ENCODE results near the gene POU6F2. TPM values are rescaled to one million over a fixed set of nuclear protein-coding genes. Genes with fewer than 3 reads are reported as not detected.

The POU6F2 gene
- total RNA-seq, 1 experiment from 2014 or later = not detected

GRCh38 chr7:39252916-39253315, 275.2 kb downstream of the POU6F2 start:
- BruUV-seq (replicated peaks) = no TSS peak
- Histone ChIP-seq H3K4me3 (ENCODE audit: low read depth, low read length, poor library complexity, severe bottlenecking) (no peak overlapping the region), H3K4me1 (ENCODE audit: insufficient read depth, low read length, poor library complexity, severe bottlenecking) (no peaks in the 10 kb centered on the region), H3K9me3 (ENCODE audit: low read depth, low read length, poor library complexity, severe bottlenecking) (no peaks in the 10 kb centered on the region), H3K27me3 (replicated peaks; ENCODE audit: insufficient read depth, low read depth, low read length, poor library complexity) (peaks cover 52% of the 10 kb centered on the region), H3K36me3 (ENCODE audit: insufficient read depth, low read length, poor library complexity, severe bottlenecking) (no peaks in the 10 kb centered on the region), H3K27ac (ENCODE audit: low read depth, low read length, poor library complexity, severe bottlenecking) (no peak overlapping the region)
- POLR2A ChIA-PET (ENCODE audit: low non-redundant PET) = no interaction called here
- TF ChIP-seq EZH2 (IDR thresholded peaks at IDR 0.05; ENCODE audit: borderline replicate concordance, low read depth, low read length, poor library complexity, severe bottlenecking) (no peak), CTCF (conservative IDR thresholded peaks at IDR 0.05; ENCODE audit: low read depth, low read length) (no peak)
- no peak for DNase-seq (ENCODE audit: low spot score)
- CTCF ChIA-PET = no interaction called here
- intact Hi-C loops (cut with micrococcal nuclease; ENCODE audit: unreplicated experiment) = no loop called here

- Histone ChIP-seq H3K36me3 (ENCODE audit: insufficient read depth, low read length, poor library complexity, severe bottlenecking) (no peaks in the 10 kb centered on the region), H3K4me3 (ENCODE audit: low read depth, low read length, poor library complexity, severe bottlenecking) (no peak overlapping the region), H3K4me1 (ENCODE audit: insufficient read depth, low read length, poor library complexity, severe bottlenecking) (no peaks in the 10 kb centered on the region), H3K27ac (ENCODE audit: low read depth, low read length, poor library complexity, severe bottlenecking) (no peak overlapping the region), H3K9me3 (ENCODE audit: low read depth, low read length, poor library complexity, severe bottlenecking) (no peaks in the 10 kb centered on the region), H3K27me3 (replicated peaks; ENCODE audit: insufficient read depth, low read depth, low read length, poor library complexity) (peaks cover 29% of the 10 kb centered on the region)
- no TSS peak for BruUV-seq (replicated peaks)
- intact Hi-C loops (cut with micrococcal nuclease; ENCODE audit: unreplicated experiment) = no loop called here
- ChIA-PET CTCF (no interaction called here), POLR2A (ENCODE audit: low non-redundant PET) (no interaction called here)
- DNase-seq (ENCODE audit: low spot score) = no peak
- no peak for TF ChIP-seq EZH2 (IDR thresholded peaks at IDR 0.05; ENCODE audit: borderline replicate concordance, low read depth, low read length, poor library complexity, severe bottlenecking)
- no peak for TF ChIP-seq CTCF (conservative IDR thresholded peaks at IDR 0.05; ENCODE audit: low read depth, low read length)
These were observed 281.8 kb downstream of the POU6F2 start for GRCh38 chr7:39259391-39260003.

- intact Hi-C loops (cut with micrococcal nuclease; ENCODE audit: unreplicated experiment) = no loop called here
- no peaks in the 10 kb centered on the region for H3K4me1 ChIP-seq (ENCODE audit: insufficient read depth, low read length, poor library complexity, severe bottlenecking)
- no peaks in the 10 kb centered on the region for H3K36me3 ChIP-seq (ENCODE audit: insufficient read depth, low read length, poor library complexity, severe bottlenecking)
- peaks cover 25% of the 10 kb centered on the region for H3K27me3 ChIP-seq (replicated peaks; ENCODE audit: insufficient read depth, low read depth, low read length, poor library complexity)
- BruUV-seq (replicated peaks) = no TSS peak
- ChIA-PET POLR2A (ENCODE audit: low non-redundant PET) (no interaction called here), CTCF (no interaction called here)
- DNase-seq (ENCODE audit: low spot score) = no peak
- H3K4me3 ChIP-seq (ENCODE audit: low read depth, low read length, poor library complexity, severe bottlenecking) = no peak overlapping the region
- no peaks in the 10 kb centered on the region for H3K9me3 ChIP-seq (ENCODE audit: low read depth, low read length, poor library complexity, severe bottlenecking)
- no peak for TF ChIP-seq CTCF (conservative IDR thresholded peaks at IDR 0.05; ENCODE audit: low read depth, low read length)
- no peak overlapping the region for H3K27ac ChIP-seq (ENCODE audit: low read depth, low read length, poor library complexity, severe bottlenecking)
These were observed 282.7 kb downstream of the POU6F2 start for GRCh38 chr7:39260279-39260844.

All from A673 (cell line).